ENCODE results near the gene DCUN1D1. TPM values are rescaled to one million over a fixed set of nuclear protein-coding genes. Genes with fewer than 3 reads are reported as not detected.
A peak's percentile ranks its signal among the peaks of the same experiment; 100 is the strongest.

The DCUN1D1 gene
- total and polyA plus RNA-seq, 8 donors, result 2.8 to 25.0 (median 16.3) TPM

- no peak for TF ChIP-seq CTCF (IDR thresholded peaks at IDR 0.05)
- H3K27me3 ChIP-seq, result no peaks in the 10 kb centered on the region
- WGBS, 2 donors, result 81 to 84% methylated on average over 3 of the region's 3 CpGs
- no peak overlapping the region for H3K27ac ChIP-seq
- peaks cover 0 to 4% (median 0%) of the 10 kb centered on the region in 3 donors for H3K36me3 ChIP-seq
- FAIRE-seq (no peak), ATAC-seq (peak in 1 of 4 donors; percentile 35), DNase-seq (no peak)
- H3K4me1 ChIP-seq, result peaks cover 0 to 18% (median 5%) of the 10 kb centered on the region in 3 donors
- intact Hi-C loops (cut with DNase I), result no loop called here
- no peaks in the 10 kb centered on the region for H3K9me3 ChIP-seq
- H3K4me3 ChIP-seq, result no peak overlapping the region
Observed at GRCh38 chr3:182889948-182890629, 90.2 kb downstream of the DCUN1D1 start.

Other genes with a start within 250 kb of the DCUN1D1 start
- gene ATP11B, start 187.0 kb downstream of the DCUN1D1 start, total RNA-seq, result 10 to 100 TPM; 24.2 to 50.2 (median 30.7) TPM
- 1 to 10 TPM; 3.2 to 7.8 TPM for gene ATP11B, start 187.0 kb downstream of the DCUN1D1 start, polyA plus RNA-seq
- gene MCCC1, start 119.0 kb upstream of the DCUN1D1 start, total RNA-seq, result 10 to 100 TPM; 25.3 to 57.0 (median 39.0) TPM
- gene MCCC1, start 119.0 kb upstream of the DCUN1D1 start, polyA plus RNA-seq, result 10 to 100 TPM; 40.5 to 81.9 TPM
- gene LAMP3, start 182.2 kb upstream of the DCUN1D1 start, total RNA-seq, result 1 to 10 TPM; 1.7 to 4.4 (median 2.5) TPM
- gene LAMP3, start 182.2 kb upstream of the DCUN1D1 start, polyA plus RNA-seq, result 1 to 10 TPM in 1 of 2 donors, under 1 TPM in 1; 0.96 to 1.0 TPM